G401 (cell line): Measurements from ENCODE around the gene SSH3. TPM values are rescaled to one million over a fixed set of nuclear protein-coding genes. Genes with fewer than 3 reads are reported as not detected.

Experiments
- DNase-seq: peaks from one replicate; pipeline ENCODE4 v3.0.0-alpha.2; 2015; ENCODE audit warnings: low spot score
- in situ Hi-C: cut with HindIII; loops from 2 replicates; pipeline ENCODE4 v1.10.0; 2016; ENCODE audit warnings: low sequenced_read_pairs, mixed read lengths
- total RNA-seq: library from RNA; depleted of rRNA; stranded (reverse); fragments of >200 nt; shearing (Covaris generic); gene quantifications from 2 replicates; pipeline ENCODE4 v1.2.3, GENCODE V29; 2014

SSH3 gene
- total RNA-seq, 1 experiment from 2014 or later = 1.8 TPM

- DNase-seq = peak; percentile 75
- in situ Hi-C loops = no loop called here
Observed at GRCh38 chr11:67288452-67289225, 14.7 kb upstream of the SSH3 start.

DNA sequence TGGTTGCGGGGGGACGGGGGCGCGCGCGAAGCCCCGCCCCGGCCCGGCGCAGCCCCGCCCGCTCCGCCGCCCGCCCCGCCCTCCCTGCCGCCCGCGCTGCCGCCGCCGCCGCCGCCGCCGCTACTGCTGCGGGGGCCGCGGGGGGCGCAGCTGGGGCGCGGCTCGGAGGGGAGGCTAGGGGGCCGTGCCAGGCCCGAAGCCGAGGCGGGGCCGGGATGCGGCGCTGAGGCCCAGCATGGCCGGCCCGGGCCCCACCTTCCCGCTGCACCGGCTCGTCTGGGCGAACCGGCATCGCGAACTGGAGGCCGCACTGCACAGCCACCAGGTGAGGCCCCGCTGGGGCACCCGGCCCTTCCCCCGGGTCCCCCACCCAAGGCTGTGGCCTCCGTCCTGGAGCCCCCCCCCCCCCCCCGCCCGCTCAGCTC lies 14.1 kb upstream of the SSH3 start, which contains the start of gene ANKRD13D:
TSS of gene ANKRD13D (plus strand) at position 78 of the 425 bp plus-strand sequence. CDS start at position 236, 158 bp downstream.
- in situ Hi-C loops = no loop called here
- no peak for DNase-seq

GRCh38 chr11:67289651-67290479 lies 13.5 kb upstream of the SSH3 start:
- in situ Hi-C loops = no loop called here
- DNase-seq = no peak

DNA sequence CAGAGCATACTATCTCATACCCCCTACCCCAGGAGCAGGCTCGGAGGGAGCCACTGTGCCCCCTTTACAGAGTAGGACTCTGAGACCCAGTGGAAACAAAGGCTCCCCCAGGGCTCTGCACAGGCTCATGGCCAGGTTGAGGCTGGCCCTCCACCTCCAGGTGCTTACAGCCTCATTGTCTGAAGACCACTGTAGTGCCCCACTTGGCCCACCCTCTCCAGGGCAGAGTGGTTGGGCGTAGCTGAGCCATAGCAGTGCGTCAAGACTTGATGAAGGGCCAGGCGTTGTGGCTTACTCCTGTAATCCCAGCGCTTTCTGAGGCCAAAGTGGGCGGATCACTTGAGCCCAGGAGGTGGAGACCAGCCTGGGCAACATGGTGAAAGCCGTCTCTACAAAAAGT lies 12.5 kb upstream of the SSH3 start:
- no peak for DNase-seq
- in situ Hi-C loops = no loop called here

GRCh38 chr11:67291481-67292381 lies 11.6 kb upstream of the SSH3 start:
- in situ Hi-C loops = no loop called here
- DNase-seq = no peak

GRCh38 chr11:67292671-67293070 lies 10.7 kb upstream of the SSH3 start:
- in situ Hi-C loops = no loop called here
- no peak for DNase-seq

DNA sequence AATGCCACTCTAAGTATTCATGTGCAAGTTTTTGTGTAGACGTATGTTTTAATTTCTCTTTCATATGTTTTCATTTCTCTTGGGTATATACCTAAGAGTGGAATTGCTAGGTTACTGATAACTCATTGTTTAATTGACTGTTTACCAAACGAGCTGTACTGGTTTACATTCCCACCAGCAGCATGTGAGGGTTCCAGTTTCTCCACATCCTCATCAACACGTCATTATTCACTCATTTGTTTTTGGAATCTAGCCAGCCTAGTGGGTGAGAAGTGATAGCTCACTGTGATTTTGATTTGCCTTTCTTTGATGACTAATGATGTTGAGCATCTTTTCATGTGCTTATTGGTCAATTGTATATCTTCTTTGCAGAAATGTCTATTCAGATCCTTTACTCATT lies 10.2 kb upstream of the SSH3 start:
- DNase-seq = no peak
- in situ Hi-C loops = no loop called here

DNA sequence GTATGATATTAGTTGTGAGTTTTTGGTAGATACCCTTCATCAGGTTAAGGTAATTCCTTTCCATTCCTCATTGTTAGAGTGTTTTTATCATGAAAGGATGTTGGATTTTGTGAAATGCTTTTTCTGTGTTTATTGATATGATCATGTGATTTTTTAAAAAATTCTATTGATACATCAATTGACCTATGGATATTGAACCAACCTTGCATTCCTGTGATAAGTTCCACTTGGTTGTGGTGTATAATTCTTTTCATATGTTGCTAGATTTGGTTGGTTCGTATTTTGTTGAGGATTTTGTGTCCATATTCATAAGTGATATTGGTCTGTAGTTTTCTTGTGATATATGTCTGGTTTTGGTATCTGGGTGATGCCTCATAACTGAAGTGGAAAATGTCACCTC lies 7.5 kb upstream of the SSH3 start:
- DNase-seq = no peak
- in situ Hi-C loops = no loop called here

GRCh38 chr11:67298786-67299185 lies 4.5 kb upstream of the SSH3 start:
- in situ Hi-C loops = no loop called here
- no peak for DNase-seq

DNA sequence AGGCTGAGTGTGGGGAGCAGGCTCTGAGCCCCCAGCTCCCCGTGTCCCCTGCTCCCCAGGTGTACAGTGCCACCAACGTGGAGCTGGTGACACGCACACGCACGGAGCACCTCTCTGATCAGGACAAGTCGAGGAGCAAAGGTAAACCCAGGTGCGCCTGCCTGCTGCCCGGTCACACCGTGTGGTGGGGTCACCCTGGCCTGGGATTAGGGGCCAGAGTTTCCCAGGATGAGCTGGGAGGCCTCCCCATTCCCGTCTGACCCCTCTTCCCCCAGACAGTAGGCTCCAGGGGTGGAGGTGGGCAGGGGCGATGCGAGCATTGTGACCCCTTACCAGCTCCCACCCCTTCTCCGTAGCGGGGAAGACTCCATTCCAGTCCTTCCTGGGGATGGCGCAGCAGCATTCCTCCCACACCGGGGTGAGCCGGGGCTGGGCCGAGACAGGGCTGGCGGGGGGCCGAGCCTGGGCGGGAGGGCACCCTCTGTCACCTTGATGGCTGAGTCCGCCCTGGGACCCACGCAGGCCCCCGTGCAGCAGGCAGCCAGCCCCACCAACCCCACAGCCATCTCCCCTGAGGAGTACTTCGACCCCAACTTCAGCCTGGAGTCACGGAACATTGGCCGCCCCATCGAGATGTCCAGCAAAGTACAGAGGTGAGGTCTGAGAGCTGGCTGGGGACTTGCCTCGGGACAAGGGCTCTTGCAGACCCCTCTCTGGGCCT lies 3.7 kb upstream of the SSH3 start:
- in situ Hi-C loops = no loop called here
- no peak for DNase-seq

DNA sequence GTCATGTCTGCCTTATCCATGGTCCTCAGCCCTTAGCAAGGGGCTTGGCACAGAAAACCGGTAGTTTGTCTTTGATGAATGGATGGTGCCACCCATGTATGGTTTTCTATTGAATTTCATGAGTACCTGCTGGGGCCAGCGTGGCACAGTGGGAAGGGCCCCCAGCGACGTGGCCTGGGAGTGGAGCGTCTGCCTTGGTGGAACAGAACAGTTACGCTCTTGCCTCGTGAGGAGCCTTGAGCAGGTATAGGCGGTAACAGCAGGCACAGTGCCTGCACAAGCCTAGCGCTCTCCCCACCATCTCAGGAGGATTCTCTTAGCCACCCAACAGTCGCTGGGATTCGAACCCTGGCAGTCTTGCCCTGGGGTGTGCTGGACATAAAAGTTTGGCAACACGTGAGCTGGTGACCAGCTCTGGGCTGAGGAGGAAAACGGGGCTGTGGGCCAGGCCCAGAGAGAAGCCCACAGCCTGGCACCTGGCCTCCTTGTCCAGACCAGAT lies 3.0 kb upstream of the SSH3 start:
- in situ Hi-C loops = no loop called here
- DNase-seq = no peak

- no peak for DNase-seq
- in situ Hi-C loops = no loop called here
Observed at GRCh38 chr11:67300756-67301312, 2.5 kb upstream of the SSH3 start.

- in situ Hi-C loops = no loop called here
- DNase-seq = no peak
Observed at GRCh38 chr11:67301313-67301921, 1.9 kb upstream of the SSH3 start.

DNA sequence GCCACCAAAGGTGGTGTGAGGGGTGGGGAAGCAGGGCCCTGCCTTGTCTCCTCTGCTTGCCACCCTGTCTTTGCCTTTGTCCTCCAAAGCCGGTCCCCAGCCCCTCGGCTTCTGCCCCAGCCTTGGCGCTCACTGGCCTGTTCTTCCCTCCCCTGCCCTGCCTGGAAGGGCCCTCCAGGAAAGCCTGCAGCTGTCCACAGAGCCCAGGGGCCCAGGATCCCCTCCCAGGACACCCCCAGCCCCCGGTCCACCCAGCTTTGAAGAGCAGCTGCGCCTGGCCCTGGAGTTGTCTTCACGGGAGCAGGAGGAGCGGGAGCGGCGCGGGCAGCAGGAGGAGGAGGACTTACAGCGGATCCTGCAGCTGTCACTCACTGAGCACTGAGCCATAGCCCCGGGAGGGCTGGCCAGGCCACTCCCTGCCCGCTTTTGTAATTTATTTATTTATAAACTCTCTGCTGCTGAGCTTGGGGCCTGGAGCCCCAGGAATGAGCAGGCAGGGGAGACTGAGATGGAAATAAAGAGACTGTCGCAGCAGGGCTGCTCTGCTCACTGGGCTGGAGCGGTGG lies 1.3 kb upstream of the SSH3 start:
- in situ Hi-C loops = no loop called here
- peak; percentile 79 for DNase-seq

- DNase-seq = peak; percentile 25
Observed at GRCh38 chr11:67302571-67303131, 679 bp upstream of the SSH3 start.

GRCh38 chr11:67303835-67304411 lies 593 bp downstream of the SSH3 start:
- DNase-seq = peak; percentile 36
- in situ Hi-C loops = no loop called here

More at GRCh38 chr11:67302571-67303131, 679 bp upstream of the SSH3 start:
- in situ Hi-C loops = no loop called here

DNA sequence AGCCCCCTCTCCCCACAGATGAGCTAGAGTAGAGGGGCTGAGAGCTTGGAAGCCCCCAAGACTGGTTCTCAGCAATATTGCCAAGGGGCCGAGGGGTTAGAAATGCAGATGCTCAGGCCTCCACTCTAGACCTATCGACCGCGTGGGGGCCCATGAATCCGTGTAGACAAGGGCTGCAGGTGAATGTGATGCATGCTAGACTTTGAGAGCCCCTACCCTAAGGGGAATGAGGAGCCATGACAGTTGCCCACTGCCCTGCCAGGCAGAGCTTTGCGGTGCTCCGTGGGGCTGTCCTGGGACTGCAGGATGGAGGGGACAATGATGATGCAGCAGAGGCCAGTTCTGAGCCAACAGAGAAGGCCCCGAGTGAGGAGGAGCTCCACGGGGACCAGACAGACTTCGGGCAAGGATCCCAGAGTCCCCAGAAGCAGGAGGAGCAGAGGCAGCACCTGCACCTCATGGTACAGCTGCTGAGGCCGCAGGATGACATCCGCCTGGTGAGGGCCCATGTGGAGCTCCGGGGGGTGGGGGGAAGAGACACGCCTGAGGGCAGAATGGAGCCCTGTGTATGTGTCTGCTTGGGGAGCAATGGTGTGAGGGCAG lies 1.3 kb downstream of the SSH3 start:
- in situ Hi-C loops = no loop called here
- no peak for DNase-seq
